ENCODE data around the gene PRDM11.
A peak's percentile ranks its signal among the peaks of the same experiment; 100 is the strongest.
"Not testable (repeated sequence)": the region's sequence is repeated elsewhere in the genome, so short reads cannot be mapped to it uniquely, and the experiment has no call there.

The PRDM11 gene

GRCh38 chr11:45248501-45249011 is 102.1 kb downstream of the PRDM11 start:
- in situ Hi-C loops (cut with HindIII; ENCODE audit: low pct_ligation_motif_present, low sequenced_read_pairs) = no loop called here
- DNase-seq = no peak
- H3K4me3 ChIP-seq (ENCODE audit: low read depth, low read length) = no peak overlapping the region
- H3K27ac ChIP-seq = no peak overlapping the region
- H3K36me3 ChIP-seq (replicated peaks) = no peaks in the 10 kb centered on the region
- H3K27me3 ChIP-seq (replicated peaks) = no peaks in the 10 kb centered on the region
- TF ChIP-seq, protein P1, sequence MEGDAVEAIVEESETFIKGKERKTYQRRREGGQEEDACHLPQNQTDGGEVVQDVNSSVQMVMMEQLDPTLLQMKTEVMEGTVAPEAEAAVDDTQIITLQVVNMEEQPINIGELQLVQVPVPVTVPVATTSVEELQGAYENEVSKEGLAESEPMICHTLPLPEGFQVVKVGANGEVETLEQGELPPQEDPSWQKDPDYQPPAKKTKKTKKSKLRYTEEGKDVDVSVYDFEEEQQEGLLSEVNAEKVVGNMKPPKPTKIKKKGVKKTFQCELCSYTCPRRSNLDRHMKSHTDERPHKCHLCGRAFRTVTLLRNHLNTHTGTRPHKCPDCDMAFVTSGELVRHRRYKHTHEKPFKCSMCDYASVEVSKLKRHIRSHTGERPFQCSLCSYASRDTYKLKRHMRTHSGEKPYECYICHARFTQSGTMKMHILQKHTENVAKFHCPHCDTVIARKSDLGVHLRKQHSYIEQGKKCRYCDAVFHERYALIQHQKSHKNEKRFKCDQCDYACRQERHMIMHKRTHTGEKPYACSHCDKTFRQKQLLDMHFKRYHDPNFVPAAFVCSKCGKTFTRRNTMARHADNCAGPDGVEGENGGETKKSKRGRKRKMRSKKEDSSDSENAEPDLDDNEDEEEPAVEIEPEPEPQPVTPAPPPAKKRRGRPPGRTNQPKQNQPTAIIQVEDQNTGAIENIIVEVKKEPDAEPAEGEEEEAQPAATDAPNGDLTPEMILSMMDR (IDR thresholded peaks at IDR 0.05; ENCODE audit: low read depth, low read length, missing control alignments) = no peak

DNA sequence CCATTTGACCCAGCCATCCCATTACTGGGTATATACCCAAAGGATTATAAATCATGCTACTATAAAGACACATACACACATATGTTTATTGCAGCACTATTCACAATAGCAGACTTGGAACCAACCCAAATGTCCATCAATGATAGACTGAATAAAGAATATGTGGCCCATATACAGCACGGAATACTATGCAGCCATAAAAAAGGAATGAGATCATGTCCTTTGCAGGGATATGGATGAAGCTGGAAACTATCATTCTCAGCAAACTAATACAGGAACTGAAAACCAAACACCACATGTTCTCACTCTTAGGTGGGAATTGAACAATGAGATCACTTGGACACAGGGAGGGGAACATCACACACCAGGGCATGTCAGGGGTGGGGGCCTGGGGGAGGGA is 102.9 kb downstream of the PRDM11 start:
- H3K4me3 ChIP-seq (ENCODE audit: low read depth, low read length); H3K36me3 ChIP-seq (replicated peaks); in situ Hi-C loops (cut with HindIII; ENCODE audit: low pct_ligation_motif_present, low sequenced_read_pairs); H3K27ac ChIP-seq; DNase-seq; H3K27me3 ChIP-seq (replicated peaks): not testable (repeated sequence)

DNA sequence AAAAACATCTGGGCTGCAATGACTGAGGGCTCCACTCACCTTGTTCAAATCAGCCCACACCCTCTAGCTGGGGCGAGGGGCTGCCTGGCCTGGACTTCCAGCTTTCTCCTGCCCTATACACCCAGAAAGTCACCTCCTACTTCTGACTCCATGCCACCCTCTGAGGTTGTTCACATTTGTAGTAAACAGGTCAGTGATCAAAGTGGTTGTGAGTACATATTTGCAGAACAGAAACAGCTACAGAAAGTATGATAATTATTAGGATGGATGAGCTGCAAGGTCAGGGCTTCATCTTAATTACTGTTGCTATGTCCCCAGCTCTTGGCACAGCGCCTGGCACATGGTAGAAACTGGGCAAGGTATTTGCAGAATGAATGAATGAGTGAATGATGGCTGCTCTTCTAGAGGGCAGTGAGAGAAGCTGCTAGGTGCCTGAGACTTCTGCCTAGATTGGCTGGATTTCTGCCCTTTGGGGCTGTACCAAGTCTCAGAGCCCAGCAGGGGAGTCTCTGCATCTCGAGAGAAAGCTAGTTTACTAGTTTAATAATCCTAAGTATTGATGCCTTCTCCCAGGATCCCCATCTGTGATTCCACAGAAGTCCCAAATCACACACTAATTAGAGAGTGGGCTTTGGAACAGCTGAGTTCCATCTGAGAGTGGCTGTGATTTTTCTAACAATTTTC is 103.7 kb downstream of the PRDM11 start:
- Histone ChIP-seq H3K36me3 (replicated peaks) (no peaks in the 10 kb centered on the region), H3K27ac (no peak overlapping the region), H3K27me3 (replicated peaks) (no peaks in the 10 kb centered on the region), H3K4me3 (ENCODE audit: low read depth, low read length) (no peak overlapping the region)
- in situ Hi-C loops (cut with HindIII; ENCODE audit: low pct_ligation_motif_present, low sequenced_read_pairs) = no loop called here
- no peak for DNase-seq
- TF ChIP-seq, protein P1 (IDR thresholded peaks at IDR 0.05; ENCODE audit: low read depth, low read length, missing control alignments) = no peak

DNA sequence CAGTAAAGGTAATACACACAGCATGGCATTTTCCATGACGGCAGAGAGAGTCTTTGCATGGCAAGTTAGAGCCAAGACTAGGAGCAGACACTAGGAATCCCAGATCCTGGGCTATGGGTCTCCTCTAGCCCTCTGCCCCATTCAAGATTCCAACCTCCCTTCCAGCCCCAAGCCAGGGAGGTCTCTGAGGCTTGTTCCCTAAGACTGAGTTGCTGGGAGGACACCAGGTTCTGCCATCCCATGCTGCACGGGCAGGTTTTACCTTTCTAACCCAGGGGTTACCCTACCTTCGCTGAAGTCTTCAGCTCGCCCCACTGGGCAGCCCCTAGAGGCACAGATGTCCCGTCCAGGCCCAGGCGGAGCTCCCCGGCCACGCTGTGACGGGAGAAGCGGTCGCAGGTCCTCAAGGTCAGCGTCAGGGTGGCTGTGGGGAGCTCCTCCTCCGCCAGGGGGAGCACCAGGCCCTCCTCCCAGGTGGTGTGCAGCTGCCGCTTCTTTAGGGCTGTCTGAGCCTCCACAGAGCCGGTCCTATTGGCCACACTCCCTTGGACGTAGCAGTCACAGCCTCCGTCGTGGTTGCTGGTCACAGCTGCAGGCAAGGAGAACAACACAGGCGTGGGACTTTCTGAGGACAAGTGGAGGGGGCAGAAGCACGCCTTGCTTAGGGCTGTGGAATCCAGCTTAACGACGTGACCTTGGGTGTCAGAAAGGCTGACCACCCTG is 105.9 kb downstream of the PRDM11 start:
- DNase-seq = peak; percentile 38

DNA sequence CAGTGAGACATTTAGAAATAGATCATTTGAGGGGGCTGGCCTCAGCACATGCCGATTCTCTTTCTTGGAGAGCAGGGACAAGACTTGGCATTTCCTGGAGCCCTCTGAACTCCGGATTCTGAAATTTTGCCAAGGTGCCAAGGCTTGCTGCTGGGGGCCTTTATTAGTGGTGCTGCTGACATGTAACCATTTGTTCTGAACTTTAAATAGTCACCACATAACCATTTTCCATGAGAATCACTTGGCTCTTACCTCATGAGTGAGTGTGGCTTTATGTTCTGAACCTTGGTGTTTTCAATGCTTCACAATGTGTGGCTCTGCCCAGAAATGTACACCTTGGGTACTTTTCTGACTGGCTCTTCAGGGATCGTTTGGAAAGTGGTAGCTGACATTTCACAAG is 106.4 kb downstream of the PRDM11 start:
- Histone ChIP-seq H3K27me3 (replicated peaks) (no peaks in the 10 kb centered on the region), H3K4me3 (ENCODE audit: low read depth, low read length) (no peak overlapping the region), H3K36me3 (replicated peaks) (no peaks in the 10 kb centered on the region), H3K27ac (no peak overlapping the region)
- in situ Hi-C loops (cut with HindIII; ENCODE audit: low pct_ligation_motif_present, low sequenced_read_pairs) = no loop called here
- TF ChIP-seq, protein P1 (IDR thresholded peaks at IDR 0.05; ENCODE audit: low read depth, low read length, missing control alignments) = no peak
- no peak for DNase-seq

More for the DNA sequence above, 105.9 kb downstream of the PRDM11 start:
- TF ChIP-seq, protein P1 (IDR thresholded peaks at IDR 0.05; ENCODE audit: low read depth, low read length, missing control alignments) = peak; percentile 90
- H3K4me3 ChIP-seq (ENCODE audit: low read depth, low read length) = no peak overlapping the region
- in situ Hi-C loops (cut with HindIII; ENCODE audit: low pct_ligation_motif_present, low sequenced_read_pairs) = no loop called here
- H3K27me3 ChIP-seq (replicated peaks) = no peaks in the 10 kb centered on the region
- no peaks in the 10 kb centered on the region for H3K36me3 ChIP-seq (replicated peaks)
- no peak overlapping the region for H3K27ac ChIP-seq

DNA sequence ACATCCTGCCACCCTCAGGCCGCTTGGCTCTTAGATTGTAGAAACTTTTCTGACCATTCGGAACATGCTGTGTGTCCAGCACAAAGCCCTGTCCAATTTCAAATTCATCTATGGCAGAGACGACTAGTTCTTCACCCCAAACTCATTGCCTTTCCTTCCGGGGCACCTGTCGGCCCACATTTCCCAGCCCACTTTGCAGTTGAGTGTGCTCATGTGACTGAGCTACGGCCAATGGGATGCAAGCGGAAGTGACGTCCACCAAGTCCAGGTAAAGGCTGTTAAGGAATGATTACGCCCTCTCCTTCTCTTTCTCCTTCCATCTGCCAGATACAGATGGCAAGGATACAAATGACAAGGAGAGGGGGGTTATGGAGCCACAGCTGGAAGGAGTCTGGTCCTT is 107.2 kb downstream of the PRDM11 start:
- TF ChIP-seq, protein P1 (IDR thresholded peaks at IDR 0.05; ENCODE audit: low read depth, low read length, missing control alignments) = no peak
- in situ Hi-C loops (cut with HindIII; ENCODE audit: low pct_ligation_motif_present, low sequenced_read_pairs) = no loop called here
- H3K4me3 ChIP-seq (ENCODE audit: low read depth, low read length) = no peak overlapping the region
- DNase-seq = no peak
- H3K27ac ChIP-seq = no peak overlapping the region
- no peaks in the 10 kb centered on the region for H3K36me3 ChIP-seq (replicated peaks)
- H3K27me3 ChIP-seq (replicated peaks) = no peaks in the 10 kb centered on the region
